GM12873 (cell line): Measurements from ENCODE around the gene DACH1.

Experiments used
- TF ChIP-seq, protein P1 (sequence below): IDR thresholded peaks from 2 replicates; pipeline ENCODE4 v1.5.1; 2012; ENCODE audit warnings: low read depth, mild to moderate bottlenecking, moderate library complexity, low read length, control low read depth; ENCODE audit not compliant: insufficient read depth; ENCODE audit errors: missing control alignments

Gene DACH1

DNA sequence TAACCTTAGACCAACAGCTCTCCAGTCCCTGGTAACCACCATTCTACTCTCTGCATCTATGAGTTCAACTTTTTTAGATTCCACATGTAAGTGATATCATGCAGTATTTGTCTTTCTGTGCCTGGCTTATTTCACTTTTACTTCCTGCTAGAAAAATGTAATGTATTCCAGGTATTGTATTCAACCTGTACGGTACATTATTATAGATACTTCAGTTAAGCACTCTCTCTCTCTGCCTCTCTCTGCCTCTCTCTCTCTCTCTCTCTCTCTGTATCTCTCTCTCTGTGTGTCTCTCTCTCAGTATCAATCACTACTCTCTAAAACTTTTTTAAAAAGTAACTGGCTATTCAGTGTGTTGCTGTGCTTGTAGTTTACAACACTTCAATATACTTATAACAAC is 8.4 kb downstream of the DACH1 start:
- TF ChIP-seq, protein P1, sequence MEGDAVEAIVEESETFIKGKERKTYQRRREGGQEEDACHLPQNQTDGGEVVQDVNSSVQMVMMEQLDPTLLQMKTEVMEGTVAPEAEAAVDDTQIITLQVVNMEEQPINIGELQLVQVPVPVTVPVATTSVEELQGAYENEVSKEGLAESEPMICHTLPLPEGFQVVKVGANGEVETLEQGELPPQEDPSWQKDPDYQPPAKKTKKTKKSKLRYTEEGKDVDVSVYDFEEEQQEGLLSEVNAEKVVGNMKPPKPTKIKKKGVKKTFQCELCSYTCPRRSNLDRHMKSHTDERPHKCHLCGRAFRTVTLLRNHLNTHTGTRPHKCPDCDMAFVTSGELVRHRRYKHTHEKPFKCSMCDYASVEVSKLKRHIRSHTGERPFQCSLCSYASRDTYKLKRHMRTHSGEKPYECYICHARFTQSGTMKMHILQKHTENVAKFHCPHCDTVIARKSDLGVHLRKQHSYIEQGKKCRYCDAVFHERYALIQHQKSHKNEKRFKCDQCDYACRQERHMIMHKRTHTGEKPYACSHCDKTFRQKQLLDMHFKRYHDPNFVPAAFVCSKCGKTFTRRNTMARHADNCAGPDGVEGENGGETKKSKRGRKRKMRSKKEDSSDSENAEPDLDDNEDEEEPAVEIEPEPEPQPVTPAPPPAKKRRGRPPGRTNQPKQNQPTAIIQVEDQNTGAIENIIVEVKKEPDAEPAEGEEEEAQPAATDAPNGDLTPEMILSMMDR: no peak

DNA sequence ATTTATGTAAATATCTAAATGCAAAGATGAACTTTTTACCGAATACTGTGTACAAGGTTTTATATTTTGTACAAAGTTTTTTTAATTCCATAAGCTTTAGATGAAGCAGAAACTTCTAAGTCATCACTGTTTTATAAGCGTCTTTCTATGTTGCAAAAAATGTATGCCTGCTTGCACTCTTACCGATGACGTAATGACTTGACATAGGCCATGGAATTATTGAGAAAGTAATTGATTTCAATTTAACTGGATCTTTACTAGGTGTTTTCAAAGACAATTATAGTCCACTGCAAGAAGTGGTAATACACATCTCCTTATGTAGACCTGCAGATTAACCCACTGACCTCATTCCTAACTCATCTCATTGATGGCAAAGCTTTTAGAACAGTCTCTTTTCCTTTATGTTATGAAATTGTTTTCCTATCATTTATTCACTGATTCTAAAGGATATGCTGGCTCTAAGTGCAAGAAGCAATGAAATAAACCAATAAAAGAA is 10.4 kb downstream of the DACH1 start:
- TF ChIP-seq, protein P1: no peak

DNA sequence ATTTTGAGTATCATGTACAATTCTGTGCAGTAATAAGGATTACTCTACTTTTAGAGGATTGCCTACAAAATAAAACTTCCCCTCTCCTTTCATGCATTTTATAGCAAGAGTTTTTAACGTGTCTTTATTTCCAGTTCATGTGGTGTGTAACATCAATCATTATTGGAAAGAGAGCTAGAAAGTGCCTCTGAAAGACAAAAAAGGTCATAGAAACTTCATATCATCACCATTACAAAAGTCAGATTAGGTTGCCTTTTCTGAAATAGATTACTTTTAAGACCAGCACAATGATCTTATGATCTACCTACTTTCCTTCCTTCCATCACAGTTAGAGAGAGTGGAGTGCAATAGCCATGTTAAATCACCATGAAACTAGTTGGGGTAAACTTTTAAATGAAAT is 12.6 kb downstream of the DACH1 start:
- TF ChIP-seq, protein P1: no peak

DNA sequence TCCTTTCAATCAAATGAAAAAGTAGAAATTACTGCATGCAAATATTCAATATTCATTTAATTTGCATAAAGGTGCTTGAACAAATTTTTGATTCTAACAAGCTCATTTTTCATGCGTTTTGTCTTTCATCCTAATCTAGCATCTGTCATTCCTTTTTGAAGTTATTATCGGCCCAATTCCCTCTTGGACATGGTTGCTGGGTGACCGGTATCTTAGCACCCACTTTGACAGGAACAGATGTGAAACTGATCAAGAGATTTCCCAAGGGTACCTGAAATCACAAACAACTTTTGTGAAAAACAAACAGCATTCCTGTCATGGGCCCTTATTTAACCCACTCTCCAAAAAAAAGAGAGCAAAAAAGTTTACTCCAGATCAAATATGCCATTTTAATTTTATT is 13.3 kb downstream of the DACH1 start:
- TF ChIP-seq, protein P1: no peak

DNA sequence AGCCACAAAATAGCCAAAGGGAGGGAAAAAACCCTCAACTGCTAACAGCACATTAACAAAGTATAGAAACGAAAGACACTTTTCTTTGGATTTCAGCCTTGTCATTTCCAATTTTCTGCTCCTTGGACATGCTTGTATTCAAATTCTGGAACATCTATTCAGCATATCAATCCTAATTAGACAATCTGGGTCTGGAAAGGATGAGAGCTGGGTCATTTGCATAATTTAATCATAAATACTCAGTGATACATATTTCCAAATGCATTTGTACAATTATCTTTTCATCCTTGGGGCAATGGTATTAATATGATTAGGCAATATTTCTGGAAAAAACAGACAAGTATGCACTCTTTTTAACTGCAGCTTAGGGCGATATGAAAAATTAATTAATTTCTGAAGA is 14.3 kb downstream of the DACH1 start:
- TF ChIP-seq, protein P1: no peak

DNA sequence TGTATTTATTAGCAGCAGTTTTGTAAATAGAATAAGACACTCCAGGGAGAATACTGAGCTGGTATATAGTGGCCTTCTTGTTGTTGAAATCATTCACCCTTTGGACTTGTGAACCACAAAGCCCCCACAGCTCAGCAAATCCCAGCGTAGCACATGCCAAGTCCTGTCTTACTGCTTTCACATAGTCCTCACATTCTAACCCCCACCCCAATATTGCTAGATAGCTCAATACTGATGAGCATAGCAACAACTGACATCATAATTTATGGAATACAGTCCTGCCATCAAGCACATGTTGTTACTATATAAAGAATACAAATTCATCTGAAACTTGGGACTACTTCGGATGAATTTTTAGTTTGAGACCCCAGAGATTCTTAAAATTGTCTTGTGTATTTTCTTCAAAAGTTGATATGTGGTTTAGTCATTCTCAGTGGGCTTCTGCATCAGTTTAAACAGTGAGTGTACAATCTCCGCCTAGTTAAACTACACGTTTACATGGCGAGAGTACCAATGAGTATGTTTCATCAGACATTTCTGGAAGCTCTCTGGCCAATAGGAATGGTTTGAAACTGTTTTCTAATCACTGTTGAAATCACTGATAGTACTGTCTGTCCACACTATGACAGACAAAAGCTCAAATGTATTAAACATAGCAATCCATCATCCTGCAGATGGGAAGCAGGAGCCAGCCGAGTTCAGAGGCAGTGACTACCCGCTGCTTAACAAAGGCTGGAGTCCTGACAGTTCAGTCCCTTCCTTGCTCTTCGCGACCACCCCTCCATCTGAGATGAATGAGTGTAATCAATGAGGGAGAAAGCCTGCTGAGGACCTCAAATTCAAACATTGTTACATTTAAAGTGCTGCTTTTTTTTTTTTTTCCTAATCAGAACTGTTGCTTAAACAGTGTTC is 15.2 kb downstream of the DACH1 start:
- TF ChIP-seq, protein P1: no peak

DNA sequence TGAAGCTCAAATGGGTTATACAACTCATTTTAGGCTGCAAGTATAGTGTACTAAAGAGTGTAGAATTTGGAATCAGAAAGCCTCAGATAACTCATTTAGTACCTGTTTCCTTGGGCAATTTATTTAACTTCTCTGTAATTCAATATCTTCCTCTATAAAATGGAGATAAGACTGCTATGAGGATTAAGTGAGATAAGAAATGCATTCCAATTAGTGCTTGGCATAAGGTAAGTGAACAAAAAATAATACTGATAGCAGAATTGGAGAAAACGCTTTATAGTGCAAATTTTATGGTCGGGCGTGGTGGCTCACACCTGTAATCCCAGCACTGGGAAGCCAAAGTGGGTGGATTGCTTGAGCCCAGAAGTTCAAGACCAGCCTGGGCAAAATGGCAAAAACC is 25.0 kb downstream of the DACH1 start:
- TF ChIP-seq, protein P1: no peak
